PC-9 (cell line): Measurements from ENCODE around the gene DNAH7.

Experiments used
- CTCF ChIP-seq: fragments of 200-600 bp; sonication (generic); conservative IDR thresholded peaks from 2 replicates; pipeline ENCODE4 v1.6.1; 2017; ENCODE audit warnings: mixed run types, antibody characterized with exemption, mild to moderate bottlenecking, moderate library complexity
- EZH2 ChIP-seq: fragments of 200-600 bp; sonication (generic); IDR thresholded peaks from 2 replicates; pipeline ENCODE4 v1.8.0; 2017; ENCODE audit warnings: antibody characterized with exemption, low read depth

GRCh38 chr2:195779491-195779890 is 289.1 kb downstream of the DNAH7 start:
- no peak for TF ChIP-seq CTCF
- TF ChIP-seq EZH2: no peak
